ENCODE results near the gene L3MBTL4.

The L3MBTL4 gene

DNA sequence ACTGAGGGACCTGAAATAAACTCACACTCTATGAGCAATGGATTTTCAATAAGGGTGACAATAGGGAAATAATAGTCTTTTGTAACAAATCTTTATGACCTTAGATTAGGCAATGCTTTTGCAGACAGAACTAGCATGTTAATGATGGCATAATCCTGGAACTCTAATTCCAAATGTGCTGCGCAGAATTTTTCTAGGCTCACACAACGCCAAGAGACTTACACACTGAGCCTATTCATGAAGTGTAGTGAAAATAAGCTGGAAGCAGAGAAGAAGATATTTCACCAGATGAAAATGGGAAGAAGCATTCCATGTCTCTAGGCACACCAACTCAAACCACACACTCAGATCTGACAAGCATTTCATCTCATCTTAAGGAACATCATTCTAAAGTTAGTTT, 178.5 kb downstream of the L3MBTL4 start:
- no peak for DNase-seq (ENCODE audit: low read depth)
- TF ChIP-seq, protein P1, sequence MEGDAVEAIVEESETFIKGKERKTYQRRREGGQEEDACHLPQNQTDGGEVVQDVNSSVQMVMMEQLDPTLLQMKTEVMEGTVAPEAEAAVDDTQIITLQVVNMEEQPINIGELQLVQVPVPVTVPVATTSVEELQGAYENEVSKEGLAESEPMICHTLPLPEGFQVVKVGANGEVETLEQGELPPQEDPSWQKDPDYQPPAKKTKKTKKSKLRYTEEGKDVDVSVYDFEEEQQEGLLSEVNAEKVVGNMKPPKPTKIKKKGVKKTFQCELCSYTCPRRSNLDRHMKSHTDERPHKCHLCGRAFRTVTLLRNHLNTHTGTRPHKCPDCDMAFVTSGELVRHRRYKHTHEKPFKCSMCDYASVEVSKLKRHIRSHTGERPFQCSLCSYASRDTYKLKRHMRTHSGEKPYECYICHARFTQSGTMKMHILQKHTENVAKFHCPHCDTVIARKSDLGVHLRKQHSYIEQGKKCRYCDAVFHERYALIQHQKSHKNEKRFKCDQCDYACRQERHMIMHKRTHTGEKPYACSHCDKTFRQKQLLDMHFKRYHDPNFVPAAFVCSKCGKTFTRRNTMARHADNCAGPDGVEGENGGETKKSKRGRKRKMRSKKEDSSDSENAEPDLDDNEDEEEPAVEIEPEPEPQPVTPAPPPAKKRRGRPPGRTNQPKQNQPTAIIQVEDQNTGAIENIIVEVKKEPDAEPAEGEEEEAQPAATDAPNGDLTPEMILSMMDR (conservative IDR thresholded peaks at IDR 0.05; ENCODE audit: control insufficient read depth, insufficient read depth, low read depth, low read length) = no peak
- H3K4me3 ChIP-seq (ENCODE audit: control insufficient read depth, low read depth, low read length) = no peak overlapping the region

DNA sequence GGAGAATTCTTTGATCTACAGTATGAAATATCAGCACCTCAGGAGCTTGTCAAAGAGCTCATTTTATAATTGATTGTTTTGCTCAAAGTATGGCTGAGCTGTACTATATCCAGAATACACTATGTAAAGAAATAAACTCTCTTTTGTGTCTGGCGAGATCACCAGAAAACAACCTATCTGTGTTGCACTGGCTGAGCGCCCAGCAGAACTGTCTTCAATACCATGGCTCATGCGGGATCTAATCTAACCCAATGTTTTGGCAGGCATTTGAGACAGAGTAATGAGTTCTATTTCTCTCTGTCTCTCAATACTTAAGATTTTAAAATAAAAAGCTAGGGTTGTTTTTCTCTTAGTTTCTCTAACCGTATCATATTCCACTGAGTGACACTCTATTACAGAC, 192.4 kb downstream of the L3MBTL4 start:
- no peak for DNase-seq (ENCODE audit: low read depth)

DNA sequence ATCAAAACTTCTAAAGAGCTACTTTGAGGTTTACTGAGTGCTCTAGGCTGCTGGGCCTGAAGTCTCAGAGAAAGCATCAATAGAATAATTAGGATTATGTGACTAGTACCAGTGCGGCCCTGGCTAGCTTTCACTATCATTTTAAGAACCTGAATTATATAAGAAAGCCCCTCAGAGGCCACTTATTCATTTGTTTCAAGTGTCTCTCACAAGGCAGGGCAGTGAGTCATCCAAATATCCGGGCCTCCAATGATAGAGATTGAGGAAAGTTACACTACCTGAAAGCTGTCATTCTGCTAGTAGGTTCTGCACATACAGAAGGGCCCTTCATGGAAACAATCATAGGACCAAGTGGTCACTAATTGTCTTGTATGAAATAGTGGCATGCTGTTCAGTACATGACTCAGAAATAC, 193.1 kb downstream of the L3MBTL4 start:
- no peak overlapping the region for H3K4me3 ChIP-seq (ENCODE audit: control insufficient read depth, low read depth, low read length)
- TF ChIP-seq, protein P1 (conservative IDR thresholded peaks at IDR 0.05; ENCODE audit: control insufficient read depth, insufficient read depth, low read depth, low read length) = no peak
- no peak for DNase-seq (ENCODE audit: low read depth)

More for the DNA sequence above, 192.4 kb downstream of the L3MBTL4 start:
- TF ChIP-seq, protein P1 (conservative IDR thresholded peaks at IDR 0.05; ENCODE audit: control insufficient read depth, insufficient read depth, low read depth, low read length) = no peak
- no peak overlapping the region for H3K4me3 ChIP-seq (ENCODE audit: control insufficient read depth, low read depth, low read length)

- H3K4me3 ChIP-seq (ENCODE audit: control insufficient read depth, low read depth, low read length) = no peak overlapping the region
- DNase-seq (ENCODE audit: low read depth) = no peak
- TF ChIP-seq, protein P1 (conservative IDR thresholded peaks at IDR 0.05; ENCODE audit: control insufficient read depth, insufficient read depth, low read depth, low read length) = no peak
Measured at GRCh38 chr18:6220129-6220528, 194.6 kb downstream of the L3MBTL4 start.

GRCh38 chr18:6219116-6219717, 195.5 kb downstream of the L3MBTL4 start:
- DNase-seq (ENCODE audit: low read depth) = peak; percentile 57
- no peak overlapping the region for H3K4me3 ChIP-seq (ENCODE audit: control insufficient read depth, low read depth, low read length)
- TF ChIP-seq, protein P1 (conservative IDR thresholded peaks at IDR 0.05; ENCODE audit: control insufficient read depth, insufficient read depth, low read depth, low read length) = peak; percentile 78

DNA sequence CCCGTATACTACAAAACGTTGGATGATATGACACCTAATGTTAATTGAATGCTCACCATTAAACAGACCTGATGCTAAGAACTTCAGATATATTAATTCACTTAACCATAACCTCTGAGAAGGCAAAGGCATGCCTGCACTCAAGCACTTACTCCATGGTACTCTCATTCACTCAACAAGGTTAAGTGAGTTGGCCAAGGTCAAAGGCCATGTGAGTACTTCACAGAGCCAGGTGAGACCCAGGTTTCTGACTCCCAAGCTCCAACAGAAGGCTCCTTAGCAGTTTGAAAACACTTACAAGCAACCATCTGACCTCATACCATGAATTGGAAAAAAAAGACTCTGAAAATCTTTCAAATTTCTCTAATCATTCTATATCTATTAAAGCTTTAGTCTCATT, 198.8 kb downstream of the L3MBTL4 start:
- TF ChIP-seq, protein P1 (conservative IDR thresholded peaks at IDR 0.05; ENCODE audit: control insufficient read depth, insufficient read depth, low read depth, low read length) = no peak
- H3K4me3 ChIP-seq (ENCODE audit: control insufficient read depth, low read depth, low read length) = no peak overlapping the region
- no peak for DNase-seq (ENCODE audit: low read depth)

- TF ChIP-seq, protein P1 (conservative IDR thresholded peaks at IDR 0.05; ENCODE audit: control insufficient read depth, insufficient read depth, low read depth, low read length) = no peak
- no peak overlapping the region for H3K4me3 ChIP-seq (ENCODE audit: control insufficient read depth, low read depth, low read length)
- DNase-seq (ENCODE audit: low read depth) = no peak
Measured at GRCh38 chr18:6211174-6211504, 203.6 kb downstream of the L3MBTL4 start.

Measured in fibroblast of mammary gland (primary cell).